GM18499 (cell line): ENCODE data around the gene OARD1.
"Not testable (repeated sequence)": the region's sequence is repeated elsewhere in the genome, so short reads cannot be mapped to it uniquely, and the experiment has no call there.

Experiments used
- ATAC-seq: cut with Tn5 transposase; IDR thresholded peaks from one replicate; pipeline ENCODE4 v1.9.1; 2021; ENCODE audit warnings: moderate number of reproducible peaks; ENCODE audit not compliant: insufficient read depth, unreplicated experiment

OARD1 gene

DNA sequence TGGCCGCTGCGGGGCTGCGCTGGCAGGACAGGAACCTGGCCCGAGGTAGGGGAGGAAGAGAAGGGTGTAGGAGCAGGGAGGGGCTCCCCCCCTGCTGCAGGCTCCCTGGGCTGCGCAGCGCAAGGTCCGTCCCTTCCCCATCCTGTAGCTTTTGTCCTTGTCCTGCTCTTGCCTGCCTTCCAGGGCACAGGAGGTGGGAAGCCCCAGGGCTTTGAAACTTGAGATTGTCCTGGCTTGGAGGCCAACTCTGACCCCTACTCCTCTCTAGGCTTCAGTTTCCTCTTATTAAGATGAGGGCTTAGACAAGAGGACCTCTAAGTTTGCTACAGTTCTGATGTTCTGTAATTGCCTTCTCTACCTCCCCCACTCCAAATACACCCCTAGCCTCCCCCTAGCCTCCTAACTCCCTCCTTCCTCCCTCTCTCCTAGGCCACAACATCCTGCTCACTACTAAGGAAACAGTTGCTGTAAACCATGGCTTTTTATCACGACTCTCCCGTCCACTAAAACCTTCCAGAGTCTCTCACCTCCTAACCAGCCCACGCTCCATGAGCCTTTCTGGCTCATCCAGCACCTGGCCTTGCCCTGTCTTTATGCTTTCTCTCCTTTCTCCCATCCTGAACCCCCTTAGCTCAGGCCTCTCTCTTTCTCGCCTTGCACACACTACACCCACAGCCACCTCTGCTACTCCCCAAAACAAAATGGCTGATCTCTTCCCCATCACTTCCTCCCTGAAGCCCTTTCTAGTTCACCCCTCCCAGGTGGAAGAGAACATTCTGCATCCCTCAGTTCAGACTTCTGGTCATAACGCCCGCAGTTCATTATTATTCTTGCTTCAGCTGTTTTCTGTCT is 43.4 kb downstream of the OARD1 start:
- no peak for ATAC-seq

DNA sequence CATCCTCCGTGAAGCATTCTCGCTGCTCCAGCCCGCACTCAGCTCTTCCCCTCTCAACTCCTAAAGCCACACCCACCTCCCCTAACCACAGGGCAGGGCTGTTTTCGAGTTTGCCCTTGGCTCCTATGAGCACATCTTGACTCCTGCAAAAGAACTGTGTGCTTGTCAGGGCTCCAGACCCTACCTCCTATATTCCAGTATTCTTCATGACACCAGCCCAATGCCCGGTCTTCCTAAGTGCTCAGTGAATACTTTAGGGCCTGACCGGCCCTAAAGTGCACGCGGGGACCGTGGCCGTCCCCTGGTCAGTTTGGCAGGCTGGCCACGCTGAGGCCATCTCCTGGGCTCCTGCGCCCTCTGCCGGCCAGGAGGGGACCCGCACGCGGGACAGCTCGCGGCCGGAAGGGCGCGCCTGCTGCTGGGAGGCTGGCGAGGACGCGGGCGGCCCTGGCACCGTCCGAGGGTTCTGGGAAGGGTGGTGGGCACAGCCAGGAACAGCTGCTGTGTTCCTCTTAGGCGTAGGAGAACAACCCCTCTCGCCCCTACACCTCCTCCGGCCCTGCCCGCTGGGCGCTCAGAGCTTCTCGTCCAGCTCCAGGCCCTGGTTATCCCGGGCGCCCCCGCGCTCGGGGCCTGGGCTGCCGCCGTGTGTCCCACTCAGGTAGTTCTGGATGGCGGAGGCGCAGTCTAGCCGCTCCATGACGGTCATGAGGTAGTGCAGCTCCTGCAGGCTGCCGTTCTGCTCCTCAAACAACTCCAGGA is 44.2 kb downstream of the OARD1 start:
- ATAC-seq = no peak

GRCh38 chr6:41027241-41027640 is 44.9 kb downstream of the OARD1 start:
- ATAC-seq = no peak

GRCh38 chr6:41025966-41026530 is 46.1 kb downstream of the OARD1 start:
- ATAC-seq = no peak

GRCh38 chr6:41023114-41023513 is 49.0 kb downstream of the OARD1 start:
- ATAC-seq = no peak

DNA sequence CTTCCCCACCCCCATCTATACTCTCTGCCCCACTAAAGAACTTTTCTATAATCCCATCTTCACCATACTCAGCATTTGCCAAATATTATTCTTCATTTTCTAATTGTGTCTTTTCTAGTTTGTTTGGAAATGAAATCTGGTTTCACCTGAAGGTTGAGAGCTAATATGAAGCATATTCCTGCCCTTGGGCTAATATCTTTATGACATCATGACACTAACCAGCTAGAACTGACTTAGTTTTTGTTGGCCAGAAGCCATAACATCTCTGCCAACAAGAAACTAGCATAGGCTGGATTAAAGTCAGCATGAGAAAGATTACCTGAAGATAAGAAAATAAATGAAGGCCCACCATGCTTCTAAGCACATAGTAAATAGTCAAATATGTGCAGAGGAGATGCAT is 49.9 kb downstream of the OARD1 start:
- no peak for ATAC-seq

DNA sequence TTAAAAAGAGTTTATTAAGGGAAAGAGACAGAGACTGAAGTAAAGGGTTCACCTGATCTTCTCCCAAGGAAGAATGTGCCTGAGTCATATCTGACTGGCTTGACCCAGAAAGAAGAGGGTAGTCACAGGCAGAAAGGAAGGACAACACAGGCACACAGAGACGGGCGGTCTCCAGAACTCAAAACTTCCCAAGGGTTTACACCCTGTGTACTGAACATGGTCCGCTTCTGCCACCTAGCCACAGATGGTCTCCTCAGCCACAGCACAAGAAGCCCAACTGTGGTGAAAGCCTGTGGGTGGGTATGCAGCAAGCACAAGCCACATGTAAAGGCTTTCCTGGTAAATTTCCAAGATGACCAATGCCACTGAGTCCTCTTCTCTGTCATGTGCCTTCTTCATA is 50.3 kb downstream of the OARD1 start:
- no peak for ATAC-seq

GRCh38 chr6:41017663-41018062 is 54.5 kb downstream of the OARD1 start:
- no peak for ATAC-seq

GRCh38 chr6:41015860-41016259 is 56.3 kb downstream of the OARD1 start:
- ATAC-seq = not testable (repeated sequence)

DNA sequence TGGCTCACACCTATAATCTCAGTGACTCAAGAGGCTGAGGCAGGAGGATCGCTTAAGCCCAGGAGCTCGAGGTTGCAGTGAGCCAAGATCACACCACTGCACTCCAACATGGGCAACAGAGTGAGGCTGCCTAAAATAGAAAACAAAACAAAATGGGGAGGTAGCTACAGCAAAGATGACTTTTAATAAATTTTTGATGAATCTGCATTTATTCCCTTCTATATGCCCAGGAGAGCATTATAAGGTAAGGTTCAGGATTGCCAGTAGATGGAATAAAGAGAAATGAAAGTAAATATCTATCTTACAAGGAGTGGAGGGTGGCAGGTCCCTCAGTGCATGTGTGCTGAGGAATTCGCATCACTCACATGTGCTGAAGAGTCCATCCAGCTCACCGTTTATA is 57.4 kb downstream of the OARD1 start:
- no peak for ATAC-seq
